Measurements from ENCODE around the gene PLPP3. TPM values are rescaled to one million over a fixed set of nuclear protein-coding genes. Genes with fewer than 3 reads are reported as not detected.

Gene PLPP3
- total RNA-seq, 1 donor from 2014 or later, result 117 TPM

DNA sequence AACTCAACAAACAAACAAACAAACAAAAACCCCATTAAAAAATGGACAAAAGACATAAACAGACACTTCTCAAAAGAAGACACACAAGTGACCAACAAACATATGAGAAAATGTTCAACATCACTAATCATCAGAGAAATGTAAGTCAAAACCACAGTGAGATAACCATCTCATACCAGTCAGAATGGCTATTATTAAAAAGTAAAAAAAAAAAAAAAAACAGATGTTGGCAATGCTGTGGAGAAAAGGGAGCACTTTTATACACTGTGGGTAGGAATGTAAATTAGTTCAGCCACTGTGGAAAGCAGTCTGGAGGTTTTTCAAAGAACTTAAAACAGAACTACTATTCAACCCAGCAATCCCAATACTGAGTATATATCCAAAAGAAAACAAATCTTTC is 94.7 kb downstream of the PLPP3 start:
- ATAC-seq (ENCODE audit: poor library complexity) (no peak), DNase-seq (no peak)
- intact Hi-C loops (cut with DNase I), result no loop called here

DNA sequence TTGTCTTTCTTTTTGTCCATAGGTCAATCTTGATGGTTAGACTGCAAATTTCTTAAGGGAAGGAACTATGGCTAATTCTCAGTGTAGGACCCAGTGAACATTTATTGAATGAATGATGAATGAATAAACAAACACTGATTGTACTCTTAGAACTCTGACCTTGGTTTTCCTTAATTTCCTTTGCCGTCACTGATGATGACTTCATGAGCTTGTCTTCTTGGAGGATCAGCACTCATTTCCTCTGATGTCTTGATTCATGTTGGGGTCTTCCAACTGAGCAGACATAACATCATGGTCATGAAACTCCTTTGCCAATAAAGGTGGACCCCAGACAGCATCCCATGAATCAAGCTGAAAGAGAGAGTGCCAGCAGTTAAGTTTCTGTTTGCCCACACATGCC is 96.3 kb downstream of the PLPP3 start:
- ATAC-seq (ENCODE audit: poor library complexity), result no peak
- intact Hi-C loops (cut with DNase I), result no loop called here
- no peak for DNase-seq

DNA sequence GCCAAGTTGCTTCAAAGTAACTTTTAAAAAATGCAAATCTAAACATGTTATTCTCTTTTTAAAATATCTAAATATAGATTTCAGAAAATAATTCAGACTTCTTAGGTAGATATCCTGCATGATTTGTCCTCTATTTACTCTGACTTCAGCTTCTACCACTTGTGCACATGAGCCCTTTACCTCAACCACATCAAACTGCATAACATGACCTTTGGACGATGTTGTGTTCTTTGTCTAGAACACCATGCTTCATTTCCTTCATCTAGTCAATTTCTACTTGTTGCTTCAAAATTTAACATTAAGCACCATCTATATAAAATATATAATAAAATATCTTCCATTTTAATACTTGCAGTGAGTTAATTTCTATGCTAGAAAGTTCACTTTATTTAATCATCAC is 96.9 kb downstream of the PLPP3 start:
- DNase-seq, result no peak
- ATAC-seq (ENCODE audit: poor library complexity), result no peak
- intact Hi-C loops (cut with DNase I), result no loop called here

- intact Hi-C loops (cut with DNase I), result no loop called here
- ATAC-seq (ENCODE audit: poor library complexity), result no peak
These were observed 98.1 kb downstream of the PLPP3 start for GRCh38 chr1:56481140-56481694.

DNA sequence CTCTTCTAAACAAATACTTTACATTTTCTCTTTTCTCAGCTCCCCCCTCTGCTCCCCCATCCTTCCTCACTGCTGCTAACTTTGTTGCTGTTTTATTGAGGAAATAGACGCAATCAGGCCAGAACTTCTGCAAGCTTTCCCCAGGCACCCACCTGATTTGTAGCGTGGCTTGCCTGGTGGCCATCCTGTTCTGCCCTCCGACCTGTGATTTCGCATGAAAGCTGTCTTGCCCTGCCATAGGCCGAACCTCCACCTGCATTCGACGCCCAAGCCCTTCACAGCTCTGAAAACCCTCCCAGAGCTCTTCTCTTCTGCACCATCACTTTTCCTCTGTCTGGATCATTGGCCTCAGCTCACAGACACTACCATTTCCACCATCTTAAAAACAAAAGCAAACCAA is 100.6 kb downstream of the PLPP3 start:
- intact Hi-C loops (cut with DNase I), result no loop called here
- DNase-seq (no peak), ATAC-seq (ENCODE audit: poor library complexity) (no peak)

More at GRCh38 chr1:56481140-56481694, 98.1 kb downstream of the PLPP3 start:
- no peak for DNase-seq

DNA sequence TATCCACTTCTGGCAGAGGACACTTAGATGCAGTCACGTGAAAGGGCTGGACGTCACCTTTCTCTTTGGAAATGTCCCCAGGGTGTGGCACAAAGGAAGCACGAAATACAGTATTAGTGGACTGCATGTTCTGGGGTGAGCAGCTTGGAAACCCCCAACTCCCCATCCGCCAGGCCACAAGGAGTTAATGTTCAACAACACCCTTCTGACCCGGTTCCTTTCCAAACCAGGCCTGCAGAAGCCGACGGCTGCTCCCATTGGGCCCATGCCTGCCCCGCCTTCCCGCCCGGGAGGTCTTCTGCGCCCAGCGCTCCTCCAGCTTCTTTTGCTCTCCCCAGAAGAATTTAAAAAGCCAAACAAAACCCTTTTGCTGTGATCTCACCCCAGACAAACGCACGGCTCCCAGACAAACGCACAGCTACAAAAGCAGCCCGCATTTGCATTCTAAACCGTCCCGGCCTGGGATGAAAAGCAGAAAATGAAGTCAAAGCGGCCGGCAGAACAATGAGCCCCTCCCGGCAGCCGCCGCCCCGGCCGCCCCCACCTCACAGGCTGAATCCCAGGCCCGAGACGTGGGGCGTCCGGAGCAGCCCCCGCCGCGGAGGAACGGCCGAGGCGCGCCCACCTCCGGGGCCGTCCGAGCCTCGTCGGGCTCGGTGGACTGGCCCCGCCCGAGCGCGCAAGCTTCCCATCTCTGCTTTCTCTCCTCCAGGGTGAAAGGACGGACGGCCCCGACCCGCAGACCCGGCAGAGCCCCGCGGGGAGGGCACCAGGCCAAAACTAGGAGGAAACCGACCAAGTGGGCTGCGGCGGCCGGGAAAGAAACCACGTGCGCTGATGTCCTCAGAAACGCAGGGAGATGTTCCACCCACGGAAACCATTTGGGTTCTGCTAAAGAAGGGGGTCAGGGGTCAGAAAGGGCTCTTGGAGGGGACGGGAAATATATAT is 101.9 kb downstream of the PLPP3 start:
- intact Hi-C loops (cut with DNase I), result no loop called here
- peak; percentile 83 for DNase-seq
- ATAC-seq (ENCODE audit: poor library complexity), result peak; percentile 94

- ATAC-seq (ENCODE audit: poor library complexity) (no peak), DNase-seq (no peak)
- intact Hi-C loops (cut with DNase I), result no loop called here
These were observed 105.6 kb downstream of the PLPP3 start for GRCh38 chr1:56473582-56474270.

DNA sequence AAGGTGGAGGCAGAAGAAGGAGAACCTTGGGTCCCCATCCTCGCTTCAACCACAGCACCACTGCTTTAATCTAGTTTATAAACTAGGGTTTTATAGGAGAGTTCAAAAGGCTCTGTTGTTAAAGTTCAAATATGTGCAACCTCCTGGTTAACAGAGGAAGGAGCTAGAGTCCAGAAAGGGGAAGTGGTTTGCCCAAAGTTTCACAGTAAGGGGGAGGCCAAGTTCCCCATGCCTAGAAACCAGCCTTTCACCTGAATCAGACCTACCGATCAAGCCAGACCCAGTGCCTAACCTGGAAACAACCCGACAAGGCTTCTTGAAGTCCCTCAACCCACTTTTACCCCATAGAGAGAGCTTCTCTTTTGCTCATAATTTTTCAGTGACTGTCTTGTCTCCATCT is 106.5 kb downstream of the PLPP3 start:
- no peak for ATAC-seq (ENCODE audit: poor library complexity)
- intact Hi-C loops (cut with DNase I), result no loop called here
- DNase-seq, result no peak

DNA sequence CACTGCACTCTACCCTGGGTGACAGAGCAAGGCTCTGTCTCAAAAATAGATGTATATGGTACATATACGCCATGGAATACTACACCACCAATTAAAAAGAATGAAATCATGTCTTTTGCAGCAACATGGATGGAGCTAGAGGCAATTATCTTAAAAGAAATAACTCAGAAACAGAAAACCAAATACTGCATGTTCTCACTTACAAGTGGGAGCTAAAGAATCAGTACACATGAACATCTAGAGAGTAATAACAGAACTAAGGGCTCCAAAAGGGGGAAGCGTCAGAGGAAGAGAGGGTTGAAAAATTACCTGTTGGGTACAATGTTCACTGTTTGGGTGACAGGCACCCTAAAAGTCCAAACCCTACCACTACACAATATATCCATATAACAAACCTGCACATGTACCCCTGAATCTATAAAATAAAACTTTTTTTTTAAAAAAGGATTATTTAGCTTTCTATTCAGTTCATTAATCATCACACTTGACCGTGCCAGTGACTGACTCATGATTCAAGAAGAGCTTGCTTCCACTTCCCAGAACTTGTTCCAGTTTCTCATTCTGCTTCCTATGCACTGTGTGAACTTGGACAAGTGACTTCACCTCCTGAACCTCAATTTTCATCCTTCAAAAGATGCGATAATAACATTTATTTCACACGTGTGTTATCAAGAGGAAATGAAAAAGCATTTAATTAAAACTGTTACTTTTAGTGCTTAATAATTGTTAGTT is 109.6 kb downstream of the PLPP3 start:
- peak; percentile 67 for ATAC-seq (ENCODE audit: poor library complexity)
- intact Hi-C loops (cut with DNase I), result no loop called here
- no peak for DNase-seq

GRCh38 chr1:56468518-56468917 is 110.8 kb downstream of the PLPP3 start:
- no peak for DNase-seq
- peak; percentile 66 for ATAC-seq (ENCODE audit: poor library complexity)
- intact Hi-C loops (cut with DNase I), result no loop called here

GRCh38 chr1:56466538-56466937 is 112.8 kb downstream of the PLPP3 start:
- DNase-seq (no peak), ATAC-seq (ENCODE audit: poor library complexity) (peak; percentile 54)
- intact Hi-C loops (cut with DNase I), result no loop called here

GRCh38 chr1:56464294-56464693 is 115.1 kb downstream of the PLPP3 start:
- intact Hi-C loops (cut with DNase I), result no loop called here
- no peak for ATAC-seq (ENCODE audit: poor library complexity)

DNA sequence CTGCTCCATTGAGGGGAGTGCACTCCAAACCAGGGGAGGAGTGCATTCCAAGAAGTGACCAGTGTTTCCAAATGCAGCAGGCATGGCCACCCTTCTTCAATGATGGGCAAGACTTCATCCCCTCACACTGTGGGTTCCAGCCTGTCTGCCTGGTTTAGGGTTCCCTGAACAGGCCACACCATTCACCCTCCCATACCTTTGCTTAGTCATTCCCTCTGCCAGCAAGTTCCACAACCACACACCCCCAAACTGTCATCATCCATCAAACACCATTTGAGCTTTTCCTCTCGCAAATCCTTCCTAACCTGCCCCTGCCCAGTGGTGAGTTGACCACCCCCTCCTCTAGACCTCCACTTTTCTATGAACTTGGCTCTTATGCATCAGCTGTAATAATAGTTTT is 116.0 kb downstream of the PLPP3 start:
- intact Hi-C loops (cut with DNase I), result no loop called here
- ATAC-seq (ENCODE audit: poor library complexity) (no peak), DNase-seq (no peak)

More at GRCh38 chr1:56464294-56464693, 115.1 kb downstream of the PLPP3 start:
- no peak for DNase-seq

DNA sequence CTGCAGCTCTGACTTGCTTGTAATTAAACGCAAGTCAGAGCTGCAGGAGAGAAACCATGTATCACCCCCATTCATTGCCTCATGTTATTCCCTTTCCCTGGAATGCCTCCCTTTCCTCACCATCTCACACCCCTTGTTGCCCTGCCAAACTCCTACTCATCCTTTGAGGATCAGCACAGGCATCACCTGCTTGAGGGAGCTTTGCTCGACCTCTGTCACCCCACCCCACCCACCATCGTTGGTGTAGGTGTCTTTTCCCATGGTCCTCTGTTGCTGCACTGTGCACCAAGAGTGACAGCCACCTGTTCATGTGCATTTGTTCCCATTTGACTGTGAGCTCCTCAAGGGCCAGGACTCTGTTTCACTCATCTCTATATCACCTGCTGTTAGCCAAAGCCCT is 117.2 kb downstream of the PLPP3 start:
- no peak for DNase-seq
- intact Hi-C loops (cut with DNase I), result no loop called here
- no peak for ATAC-seq (ENCODE audit: poor library complexity)

- DNase-seq, result no peak
- no peak for ATAC-seq (ENCODE audit: poor library complexity)
- intact Hi-C loops (cut with DNase I), result no loop called here
These were observed 117.9 kb downstream of the PLPP3 start for GRCh38 chr1:56461158-56462127.

GRCh38 chr1:56459260-56459659 is 120.1 kb downstream of the PLPP3 start:
- DNase-seq (no peak), ATAC-seq (ENCODE audit: poor library complexity) (no peak)
- intact Hi-C loops (cut with DNase I), result no loop called here

DNA sequence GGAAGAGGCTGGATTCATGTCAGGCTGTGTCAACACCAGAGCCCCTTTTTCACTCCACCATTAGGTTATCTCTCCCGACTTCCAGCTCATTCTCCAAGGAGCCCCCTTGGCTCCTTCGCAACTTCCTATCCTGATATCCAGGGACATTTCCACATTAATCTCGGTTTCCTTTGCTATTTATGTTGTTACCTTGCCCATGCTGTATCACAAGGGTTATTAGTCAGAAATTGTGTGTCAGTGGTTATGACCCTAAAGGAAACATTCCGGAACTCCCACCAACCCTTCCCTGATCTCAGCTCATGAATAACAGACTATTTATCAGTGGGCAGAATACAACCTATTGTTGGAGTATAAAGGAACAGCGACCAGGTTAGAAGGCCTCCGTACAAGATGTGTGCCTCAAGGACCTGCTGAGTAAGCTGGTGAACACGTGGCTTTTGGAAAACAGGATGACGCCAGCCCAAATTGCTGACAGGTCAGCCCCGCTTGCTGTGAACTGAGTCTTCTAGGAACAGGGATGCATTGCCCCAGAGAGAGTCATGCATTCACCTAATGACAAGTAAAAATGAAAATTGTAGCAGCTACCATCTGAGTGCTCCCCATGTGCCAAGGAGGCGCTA is 121.5 kb downstream of the PLPP3 start:
- intact Hi-C loops (cut with DNase I), result no loop called here
- ATAC-seq (ENCODE audit: poor library complexity), result no peak

More for the DNA sequence above, 121.5 kb downstream of the PLPP3 start:
- no peak for DNase-seq

Data from Right ventricle myocardium superior (tissue), 1 donor.